OCI-LY3 (cell line): ENCODE measurements around the gene COL27A1.

Source experiments
- H2AFZ ChIP-seq: fragments of 200-600, 300-600 bp; shearing (Covaris generic); 2 replicates; pipeline ENCODE4 v1.6.0; 2014; ENCODE audit warnings: antibody characterized with exemption, low read depth, low read length
- H3K27ac ChIP-seq: fragments of 200-600, 300-600 bp; sonication (generic); 2 replicates; pipeline ENCODE4 v1.5.1; 2014; ENCODE audit warnings: mild to moderate bottlenecking, low read length, moderate library complexity, mixed read lengths
- H3K27me3 ChIP-seq: fragments of 200-600, 300-600 bp; sonication (generic); 2 replicates; pipeline ENCODE4 v1.6.1; 2014; ENCODE audit warnings: low read depth, low read length, mixed read lengths
- H3K36me3 ChIP-seq: fragments of 200-600, 300-600 bp; sonication (generic); replicated peaks from 2 replicates; pipeline ENCODE3; 2014; ENCODE audit warnings: low read depth, low read length, mixed read lengths
- H3K4me1 ChIP-seq: fragments of 300-600, 200-600 bp; sonication (generic); 2 replicates; pipeline ENCODE4 v1.6.1; 2014; ENCODE audit warnings: low read length, mixed read lengths
- H3K4me2 ChIP-seq: fragments of 200-600, 300-600 bp; sonication (generic); 2 replicates; pipeline ENCODE4 v1.6.1; 2014; ENCODE audit warnings: low read length, mixed read lengths
- H3K4me3 ChIP-seq: fragments of 300-600, 200-600 bp; sonication (generic); 2 replicates; pipeline ENCODE4 v1.5.1; 2014; ENCODE audit warnings: antibody characterized with exemption, mild to moderate bottlenecking, low read length, moderate library complexity
- H3K79me2 ChIP-seq: fragments of 300-600, 200-600 bp; shearing (Covaris generic); 2 replicates; pipeline ENCODE4 v1.6.1; 2014; ENCODE audit warnings: mild to moderate bottlenecking, low read length, mixed read lengths
- H3K9ac ChIP-seq: fragments of 300-600, 200-600 bp; shearing (Covaris generic); 2 replicates; pipeline ENCODE4 v1.6.0; 2014; ENCODE audit warnings: mild to moderate bottlenecking, low read length, moderate library complexity
- H3K9me3 ChIP-seq: fragments of 200-600, 300-600 bp; shearing (Covaris generic); 2 replicates; pipeline ENCODE4 v1.6.1; 2014; ENCODE audit warnings: low read length, mixed read lengths; ENCODE audit not compliant: insufficient read depth
- H4K20me1 ChIP-seq: fragments of 200-600, 300-600 bp; sonication (generic); 2 replicates; pipeline ENCODE4 v1.6.1; 2016; ENCODE audit warnings: low read length, mixed read lengths; ENCODE audit not compliant: insufficient read depth
- CTCF ChIP-seq: fragments of 200-600, 300-600 bp; sonication (generic); IDR thresholded peaks from 2 replicates; pipeline ENCODE4 v1.5.1; 2014; ENCODE audit warnings: antibody characterized with exemption, low read length, low read depth
- EZH2phosphoT487 ChIP-seq: fragments of 200-600 bp; shearing (Covaris generic); IDR thresholded peaks from 2 replicates; pipeline ENCODE4 v1.6.1; 2018; ENCODE audit warnings: antibody characterized with exemption, mixed run types, low read depth

COL27A1 gene

GRCh38 chr9:114114364-114114763 lies 41.0 kb upstream of the COL27A1 start:
- Histone ChIP-seq H3K36me3 (no peaks in the 10 kb centered on the region), H3K9me3 (no peaks in the 10 kb centered on the region), H3K4me2 (no peak overlapping the region), H3K4me3 (no peak overlapping the region), H3K27me3 (peaks cover 47% of the 10 kb centered on the region), H4K20me1 (no peaks in the 10 kb centered on the region), H3K4me1 (no peaks in the 10 kb centered on the region), H2AFZ (no peak overlapping the region), H3K27ac (no peak overlapping the region), H3K79me2 (no peaks in the 10 kb centered on the region), H3K9ac (no peak overlapping the region)
- TF ChIP-seq CTCF, result no peak
- no peak for TF ChIP-seq EZH2phosphoT487

DNA sequence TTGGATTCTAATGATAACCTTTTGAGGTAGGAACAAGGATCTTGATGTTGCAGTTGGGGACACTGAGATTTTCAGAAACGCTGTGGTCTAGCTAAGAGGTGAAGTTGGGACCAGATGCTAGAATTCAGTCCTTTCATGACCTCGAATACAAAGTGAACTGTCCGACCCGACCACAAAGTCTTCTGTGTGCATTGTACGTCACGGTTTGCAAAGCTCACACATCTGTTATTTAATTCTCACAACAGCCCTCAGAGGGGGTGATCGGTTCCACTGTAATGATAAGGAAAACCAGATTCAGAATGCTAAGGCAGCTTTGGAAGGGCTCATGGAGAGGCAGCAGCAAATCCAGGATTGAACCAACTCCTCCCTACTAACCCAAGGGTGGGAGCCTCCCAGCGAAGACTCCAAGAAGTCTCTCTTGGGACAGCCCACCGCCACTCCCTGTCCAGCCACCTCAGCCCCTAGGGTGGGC lies 39.6 kb upstream of the COL27A1 start:
- H2AFZ ChIP-seq, result no peak overlapping the region
- H3K79me2 ChIP-seq, result no peaks in the 10 kb centered on the region
- H3K9me3 ChIP-seq, result no peaks in the 10 kb centered on the region
- no peaks in the 10 kb centered on the region for H3K36me3 ChIP-seq
- H3K4me1 ChIP-seq, result no peaks in the 10 kb centered on the region
- no peak overlapping the region for H3K4me2 ChIP-seq
- H3K27me3 ChIP-seq, result peaks cover 47% of the 10 kb centered on the region
- H3K9ac ChIP-seq, result no peak overlapping the region
- H3K27ac ChIP-seq, result no peak overlapping the region
- H3K4me3 ChIP-seq, result no peak overlapping the region
- no peaks in the 10 kb centered on the region for H4K20me1 ChIP-seq
- no peak for TF ChIP-seq EZH2phosphoT487
- no peak for TF ChIP-seq CTCF

GRCh38 chr9:114116126-114116747 lies 39.1 kb upstream of the COL27A1 start:
- peaks cover 45% of the 10 kb centered on the region for H3K27me3 ChIP-seq
- H3K4me2 ChIP-seq, result no peak overlapping the region
- H2AFZ ChIP-seq, result no peak overlapping the region
- no peaks in the 10 kb centered on the region for H3K36me3 ChIP-seq
- no peaks in the 10 kb centered on the region for H3K4me1 ChIP-seq
- H3K9ac ChIP-seq, result no peak overlapping the region
- TF ChIP-seq CTCF (no peak), EZH2phosphoT487 (no peak)
- H3K27ac ChIP-seq, result no peak overlapping the region
- no peaks in the 10 kb centered on the region for H3K9me3 ChIP-seq
- no peaks in the 10 kb centered on the region for H4K20me1 ChIP-seq
- H3K4me3 ChIP-seq, result no peak overlapping the region
- no peaks in the 10 kb centered on the region for H3K79me2 ChIP-seq

- Histone ChIP-seq H3K9ac (no peak overlapping the region), H3K27ac (no peak overlapping the region), H3K4me2 (no peak overlapping the region), H3K27me3 (peaks cover 39% of the 10 kb centered on the region), H3K4me1 (no peaks in the 10 kb centered on the region), H2AFZ (no peak overlapping the region), H4K20me1 (no peaks in the 10 kb centered on the region), H3K79me2 (no peaks in the 10 kb centered on the region), H3K4me3 (no peak overlapping the region), H3K9me3 (no peaks in the 10 kb centered on the region), H3K36me3 (no peaks in the 10 kb centered on the region)
- TF ChIP-seq CTCF (no peak), EZH2phosphoT487 (no peak)
Measured at GRCh38 chr9:114117614-114117995, 37.7 kb upstream of the COL27A1 start.
